ENCODE data around the gene FBXL17. TPM values are rescaled to one million over a fixed set of nuclear protein-coding genes. Genes with fewer than 3 reads are reported as not detected.

The FBXL17 gene
- polyA plus RNA-seq, 6 donors from 2014 or later: 7.6 to 13.6 (median 8.8) TPM

DNA sequence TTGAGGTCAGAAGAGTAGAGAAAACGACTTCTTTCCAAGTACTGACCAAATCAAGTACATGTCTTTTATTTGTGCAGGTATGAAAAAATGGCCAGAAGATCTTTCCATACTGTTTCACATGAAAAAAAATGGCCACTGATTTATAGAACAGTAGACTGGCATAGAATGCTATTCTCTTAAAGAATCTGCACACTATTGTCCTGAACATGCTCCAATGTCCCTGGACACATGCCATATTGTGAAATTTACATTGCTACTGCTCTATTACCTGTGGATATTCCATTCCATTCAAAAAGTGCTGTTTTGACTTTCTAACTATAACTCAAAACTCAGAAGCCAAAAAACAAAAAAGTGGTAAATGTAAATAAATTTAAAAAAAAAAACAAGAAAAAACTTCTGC is 60.6 kb downstream of the FBXL17 start:
- peaks cover 0 to 4% (median 0%) of the 10 kb centered on the region in 7 donors for H3K9me3 Mint-ChIP-seq
- no peak overlapping the region for H3K27ac Mint-ChIP-seq
- H3K4me1 Mint-ChIP-seq: no peaks in the 10 kb centered on the region
- ATAC-seq (ENCODE audit: low read depth in 2 of 2) (no peak), DNase-seq (no peak)
- peaks cover 26 to 28% of the 10 kb centered on the region in 2 donors for H3K36me3 Mint-ChIP-seq
- no peaks in the 10 kb centered on the region for H3K27me3 Mint-ChIP-seq
- no peak overlapping the region for H3K4me3 Mint-ChIP-seq

DNA sequence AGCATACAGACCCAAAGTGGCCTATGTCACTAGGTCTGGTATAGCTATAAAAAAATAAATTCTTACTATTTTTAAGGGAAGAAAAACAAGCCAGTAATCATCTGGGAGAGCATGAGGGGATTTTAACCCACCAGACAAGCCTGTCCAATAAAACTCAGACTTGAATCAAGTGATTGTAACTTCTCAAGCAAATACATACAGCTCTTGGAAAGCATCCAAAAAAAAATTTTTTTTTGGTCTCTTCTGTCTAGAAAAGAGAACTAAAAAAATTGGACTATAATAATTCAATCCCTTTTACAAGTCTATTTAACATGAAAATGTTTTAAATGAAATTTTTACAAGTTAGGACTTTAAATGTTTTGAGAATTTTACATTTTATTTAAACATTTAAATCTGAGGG is 61.7 kb downstream of the FBXL17 start:
- Mint-ChIP-seq H3K9me3 (no peaks in the 10 kb centered on the region), H3K4me1 (no peaks in the 10 kb centered on the region), H3K27ac (no peak overlapping the region), H3K4me3 (no peak overlapping the region), H3K36me3 (peaks cover 15 to 18% of the 10 kb centered on the region in 2 donors), H3K27me3 (no peaks in the 10 kb centered on the region)
- no peak for DNase-seq
- no peak for ATAC-seq (ENCODE audit: low read depth in 2 of 2)

DNA sequence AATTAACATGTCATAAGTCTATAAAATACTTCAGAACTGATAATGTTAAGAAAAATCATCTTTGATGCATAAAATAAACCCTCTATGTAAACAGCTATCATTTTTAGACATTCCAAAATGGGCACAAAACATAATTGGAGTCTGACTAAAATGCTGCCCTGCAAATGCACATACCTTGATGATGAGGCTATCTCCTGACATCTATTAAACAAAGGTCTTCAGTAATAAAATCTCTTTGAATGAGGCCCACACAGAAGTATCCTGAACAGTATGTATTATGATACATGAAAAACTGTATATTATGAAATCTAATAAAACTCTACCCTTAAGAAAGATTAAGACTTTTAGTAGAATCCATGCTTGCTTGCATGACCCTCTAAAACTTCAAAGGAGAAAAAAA is 66.1 kb downstream of the FBXL17 start:
- DNase-seq (no peak), ATAC-seq (ENCODE audit: low read depth in 2 of 2) (no peak)
- Mint-ChIP-seq H3K27ac (no peak overlapping the region), H3K9me3 (no peaks in the 10 kb centered on the region), H3K27me3 (no peaks in the 10 kb centered on the region), H3K4me3 (no peak overlapping the region), H3K36me3 (no peaks in the 10 kb centered on the region), H3K4me1 (no peaks in the 10 kb centered on the region)

DNA sequence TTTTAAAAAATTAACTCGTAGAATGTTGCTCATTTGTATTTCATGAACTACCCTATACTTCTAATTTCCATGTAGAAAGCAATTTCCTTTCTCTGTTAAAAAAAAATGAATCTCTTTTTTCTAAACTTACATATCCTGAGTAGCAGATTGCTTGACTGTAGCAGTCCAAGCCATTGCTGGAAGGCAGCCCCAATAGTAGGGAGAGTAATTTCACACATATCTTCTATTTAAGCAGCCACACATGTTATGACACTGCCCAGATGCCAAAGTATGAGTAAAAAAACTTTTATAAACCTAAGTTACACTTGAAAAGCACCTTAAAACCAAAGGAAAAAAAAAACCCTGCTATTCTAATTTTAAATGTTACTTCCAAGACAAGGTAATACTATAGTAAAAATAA is 69.6 kb downstream of the FBXL17 start:
- Mint-ChIP-seq H3K27ac (peak overlapping the region in 1 of 6 donors; percentile 21), H3K9me3 (no peaks in the 10 kb centered on the region), H3K27me3 (no peaks in the 10 kb centered on the region), H3K36me3 (no peaks in the 10 kb centered on the region), H3K4me3 (no peak overlapping the region), H3K4me1 (no peaks in the 10 kb centered on the region)
- no peak for DNase-seq
- ATAC-seq (ENCODE audit: low read depth in 2 of 2): no peak

DNA sequence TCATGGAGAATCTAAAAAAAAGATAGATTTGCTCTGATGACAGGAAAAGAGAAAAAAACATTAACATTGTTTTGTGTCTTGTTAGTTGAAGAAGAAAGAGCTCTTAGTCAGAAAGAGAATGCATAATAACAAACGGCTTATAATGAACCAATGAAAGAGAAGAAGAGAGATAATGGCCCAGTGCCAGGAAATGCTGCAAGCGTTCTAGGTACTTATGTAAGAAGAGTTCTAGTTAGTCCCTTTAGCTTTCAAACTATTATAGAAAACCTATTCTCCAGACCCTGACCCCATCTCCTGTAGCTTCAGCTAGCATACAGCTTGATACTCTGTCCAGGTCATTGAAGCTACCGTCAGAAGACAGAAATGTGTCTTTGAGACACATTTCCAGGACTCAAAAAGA is 70.2 kb downstream of the FBXL17 start:
- no peak overlapping the region for H3K27ac Mint-ChIP-seq
- H3K27me3 Mint-ChIP-seq: no peaks in the 10 kb centered on the region
- no peaks in the 10 kb centered on the region for H3K9me3 Mint-ChIP-seq
- H3K4me3 Mint-ChIP-seq: no peak overlapping the region
- ATAC-seq (ENCODE audit: low read depth in 2 of 2) (no peak), DNase-seq (no peak)
- H3K4me1 Mint-ChIP-seq: no peaks in the 10 kb centered on the region
- no peaks in the 10 kb centered on the region for H3K36me3 Mint-ChIP-seq

DNA sequence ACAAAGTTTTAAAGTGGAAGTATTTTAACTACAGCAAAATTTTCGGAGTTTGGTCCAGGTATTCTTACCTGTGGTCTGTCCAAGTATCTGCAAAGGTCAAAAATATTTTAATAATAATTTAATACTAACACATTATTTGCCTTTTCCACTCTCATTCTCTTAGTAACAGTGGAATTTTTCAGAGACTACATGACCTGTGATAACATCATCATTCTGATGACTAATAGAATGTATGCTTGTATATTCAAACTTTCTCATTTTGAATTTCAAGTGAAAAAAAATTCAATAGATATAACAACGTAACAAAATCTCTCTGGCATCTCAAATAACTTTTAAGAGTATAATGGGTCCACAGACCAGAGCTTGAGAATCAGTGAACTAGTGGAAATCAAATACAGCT is 78.3 kb downstream of the FBXL17 start:
- Mint-ChIP-seq H3K27ac (peak overlapping the region in 1 of 6 donors; percentile 63), H3K4me3 (no peak overlapping the region), H3K4me1 (peaks cover 3 to 17% (median 14%) of the 10 kb centered on the region in 3 donors), H3K27me3 (no peaks in the 10 kb centered on the region), H3K9me3 (no peaks in the 10 kb centered on the region), H3K36me3 (no peaks in the 10 kb centered on the region)
- DNase-seq (no peak), ATAC-seq (ENCODE audit: low read depth in 2 of 2) (no peak)

DNA sequence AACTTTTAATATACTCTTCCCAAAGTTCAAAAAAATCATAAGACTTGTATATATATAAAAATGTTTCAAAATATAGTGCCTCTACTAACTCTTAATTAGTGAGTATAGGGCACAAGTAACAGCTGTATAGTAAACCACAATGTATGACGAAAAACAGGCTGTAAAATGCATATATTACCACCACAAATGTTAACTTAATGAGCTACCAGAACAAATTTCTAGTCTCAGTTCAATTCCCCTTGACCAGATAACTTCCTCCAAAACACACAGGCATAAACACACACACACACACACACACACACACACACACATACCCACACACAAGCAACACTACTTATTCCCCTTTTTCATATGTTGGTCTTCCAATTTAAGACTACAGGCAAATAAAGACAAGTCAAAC is 78.8 kb downstream of the FBXL17 start:
- Mint-ChIP-seq H3K9me3 (no peaks in the 10 kb centered on the region), H3K4me3 (no peak overlapping the region), H3K36me3 (no peaks in the 10 kb centered on the region), H3K4me1 (peaks cover 3 to 17% (median 14%) of the 10 kb centered on the region in 3 donors), H3K27ac (peak overlapping the region in 2 of 6 donors; percentile 55 to 63), H3K27me3 (no peaks in the 10 kb centered on the region)
- ATAC-seq (ENCODE audit: low read depth in 2 of 2) (no peak), DNase-seq (peak; percentile 6)

DNA sequence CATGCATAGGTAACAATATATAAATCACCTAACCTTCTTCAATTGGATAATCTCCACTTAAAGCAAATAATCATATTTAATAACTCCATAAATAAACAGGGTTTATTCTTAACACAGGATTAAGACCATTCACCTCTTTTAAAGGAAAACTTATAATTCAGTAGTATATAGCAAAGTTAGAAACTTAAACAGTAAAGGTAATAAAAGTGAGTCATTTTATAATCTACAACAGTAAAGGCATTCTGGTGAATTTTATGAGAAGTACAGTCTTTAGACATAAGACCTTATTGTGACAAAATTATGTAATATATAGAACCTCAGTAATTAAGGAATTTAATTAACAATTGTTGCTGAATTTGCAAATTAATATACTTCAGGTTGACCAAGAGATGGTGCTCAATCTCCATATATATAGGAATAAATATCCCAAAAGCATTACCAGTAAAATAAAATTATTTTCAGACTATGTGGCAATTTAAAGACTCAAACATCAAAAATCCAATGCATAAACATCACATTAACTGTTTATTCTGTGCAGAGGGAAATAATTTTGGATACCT is 84.8 kb downstream of the FBXL17 start:
- Mint-ChIP-seq H3K27me3 (no peaks in the 10 kb centered on the region), H3K4me3 (no peak overlapping the region), H3K36me3 (peaks cover 0 to under 1% of the 10 kb centered on the region in 2 donors), H3K27ac (no peak overlapping the region), H3K9me3 (no peaks in the 10 kb centered on the region), H3K4me1 (peaks cover 0 to 4% (median 0%) of the 10 kb centered on the region in 3 donors)
- DNase-seq (no peak), ATAC-seq (ENCODE audit: low read depth in 2 of 2) (no peak)

DNA sequence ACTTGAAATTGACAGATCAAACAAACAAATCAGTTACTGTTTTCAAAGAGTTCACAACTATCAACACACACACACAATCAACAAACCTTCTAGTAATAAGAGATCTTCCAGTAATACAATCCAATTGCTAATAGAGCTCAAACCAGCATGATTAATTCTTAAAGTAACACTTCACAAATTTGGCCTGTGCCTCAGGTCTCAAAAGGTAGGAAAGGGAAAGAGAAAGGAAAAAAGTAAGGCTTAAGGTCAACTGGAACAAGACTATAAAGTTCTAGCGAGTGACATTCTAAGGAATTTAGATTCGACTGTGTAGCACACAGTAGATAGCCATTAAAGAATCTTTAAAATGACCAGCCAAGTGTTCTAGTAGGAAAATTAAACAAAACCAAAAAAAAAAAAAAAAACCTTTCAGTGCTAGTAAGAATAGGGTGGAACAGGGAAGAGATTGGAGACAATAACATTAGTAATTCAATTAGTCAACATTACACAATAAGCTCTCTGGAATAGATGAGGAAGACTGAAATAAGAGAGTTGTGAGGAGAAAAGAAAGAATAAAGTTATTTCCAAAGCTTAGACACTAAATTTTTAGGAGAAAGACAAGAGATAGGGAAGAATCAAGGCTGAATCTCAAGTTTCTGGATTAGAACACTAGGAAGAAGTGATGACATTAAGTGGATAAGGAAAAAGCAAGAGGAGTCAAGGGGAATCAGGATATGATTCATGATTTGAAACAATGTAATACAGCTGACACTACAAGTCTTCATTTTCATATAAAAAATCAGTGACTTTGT is 86.1 kb downstream of the FBXL17 start:
- peaks cover 0 to 7% of the 10 kb centered on the region in 2 donors for H3K36me3 Mint-ChIP-seq
- DNase-seq: no peak
- peak overlapping the region in 1 of 6 donors; percentile 1 for H3K27ac Mint-ChIP-seq
- no peaks in the 10 kb centered on the region for H3K27me3 Mint-ChIP-seq
- peaks cover 0 to 8% (median 0%) of the 10 kb centered on the region in 3 donors for H3K4me1 Mint-ChIP-seq
- no peak for ATAC-seq (ENCODE audit: low read depth in 2 of 2)
- no peaks in the 10 kb centered on the region for H3K9me3 Mint-ChIP-seq
- no peak overlapping the region for H3K4me3 Mint-ChIP-seq

DNA sequence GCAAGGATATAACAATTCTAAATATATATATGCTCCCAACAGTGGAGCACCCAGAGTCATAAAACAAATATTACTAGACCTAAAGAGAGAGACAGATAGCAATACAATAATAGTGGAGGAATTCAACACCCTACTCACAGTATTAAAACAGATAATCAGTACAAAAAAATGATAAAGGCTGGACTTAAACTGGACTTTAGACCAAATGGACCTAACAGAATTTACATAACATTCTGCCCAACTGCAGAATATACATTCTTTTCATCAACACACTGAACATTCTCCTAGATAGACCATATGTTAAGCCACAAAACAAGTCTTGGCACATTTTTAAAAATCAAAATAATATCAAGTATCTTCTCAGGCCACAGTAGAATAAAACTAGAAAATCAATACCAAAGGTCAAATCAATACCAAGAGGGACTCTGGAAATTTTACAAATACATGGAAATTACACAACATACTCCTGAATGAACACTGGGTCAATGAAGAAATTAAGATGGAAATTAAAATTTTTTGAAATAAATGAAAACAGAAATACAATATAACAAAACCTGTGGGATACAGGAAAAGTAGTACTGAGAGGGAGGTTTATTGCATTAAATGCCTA is 100.8 kb downstream of the FBXL17 start:
- Mint-ChIP-seq H3K36me3 (peaks cover 41 to 50% of the 10 kb centered on the region in 2 donors), H3K4me3 (no peak overlapping the region), H3K27me3 (no peaks in the 10 kb centered on the region), H3K27ac (no peak overlapping the region), H3K9me3 (peaks cover 14 to 39% (median 31%) of the 10 kb centered on the region in 7 donors), H3K4me1 (peaks cover 25 to 41% (median 28%) of the 10 kb centered on the region in 3 donors)
- no peak for DNase-seq
- ATAC-seq (ENCODE audit: low read depth in 2 of 2): no peak

DNA sequence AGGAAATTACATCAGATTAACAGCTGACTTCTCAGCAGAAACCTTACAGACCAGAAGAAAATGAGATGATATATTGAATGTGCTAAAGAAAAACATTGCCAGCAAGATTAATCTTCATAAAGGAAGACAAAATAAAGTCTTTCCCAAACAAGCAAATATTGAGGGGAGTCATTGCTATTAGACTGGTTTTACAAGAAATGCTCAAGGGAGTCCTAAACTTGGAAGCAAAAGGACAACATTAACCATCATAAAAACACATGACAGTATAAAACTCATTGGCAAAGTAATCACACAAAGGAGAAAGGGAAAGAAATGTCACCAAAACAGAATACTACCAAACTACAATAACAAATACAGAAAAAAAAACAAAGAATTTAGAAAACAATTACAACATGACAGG is 101.7 kb downstream of the FBXL17 start:
- peaks cover 41 to 46% of the 10 kb centered on the region in 2 donors for H3K36me3 Mint-ChIP-seq
- H3K27me3 Mint-ChIP-seq: no peaks in the 10 kb centered on the region
- H3K4me3 Mint-ChIP-seq: no peak overlapping the region
- peak overlapping the region in 1 of 6 donors; percentile 43 for H3K27ac Mint-ChIP-seq
- H3K9me3 Mint-ChIP-seq: peaks cover 14 to 39% (median 30%) of the 10 kb centered on the region in 7 donors
- DNase-seq: no peak
- peaks cover 25 to 45% (median 25%) of the 10 kb centered on the region in 3 donors for H3K4me1 Mint-ChIP-seq
- ATAC-seq (ENCODE audit: low read depth in 2 of 2): no peak

DNA sequence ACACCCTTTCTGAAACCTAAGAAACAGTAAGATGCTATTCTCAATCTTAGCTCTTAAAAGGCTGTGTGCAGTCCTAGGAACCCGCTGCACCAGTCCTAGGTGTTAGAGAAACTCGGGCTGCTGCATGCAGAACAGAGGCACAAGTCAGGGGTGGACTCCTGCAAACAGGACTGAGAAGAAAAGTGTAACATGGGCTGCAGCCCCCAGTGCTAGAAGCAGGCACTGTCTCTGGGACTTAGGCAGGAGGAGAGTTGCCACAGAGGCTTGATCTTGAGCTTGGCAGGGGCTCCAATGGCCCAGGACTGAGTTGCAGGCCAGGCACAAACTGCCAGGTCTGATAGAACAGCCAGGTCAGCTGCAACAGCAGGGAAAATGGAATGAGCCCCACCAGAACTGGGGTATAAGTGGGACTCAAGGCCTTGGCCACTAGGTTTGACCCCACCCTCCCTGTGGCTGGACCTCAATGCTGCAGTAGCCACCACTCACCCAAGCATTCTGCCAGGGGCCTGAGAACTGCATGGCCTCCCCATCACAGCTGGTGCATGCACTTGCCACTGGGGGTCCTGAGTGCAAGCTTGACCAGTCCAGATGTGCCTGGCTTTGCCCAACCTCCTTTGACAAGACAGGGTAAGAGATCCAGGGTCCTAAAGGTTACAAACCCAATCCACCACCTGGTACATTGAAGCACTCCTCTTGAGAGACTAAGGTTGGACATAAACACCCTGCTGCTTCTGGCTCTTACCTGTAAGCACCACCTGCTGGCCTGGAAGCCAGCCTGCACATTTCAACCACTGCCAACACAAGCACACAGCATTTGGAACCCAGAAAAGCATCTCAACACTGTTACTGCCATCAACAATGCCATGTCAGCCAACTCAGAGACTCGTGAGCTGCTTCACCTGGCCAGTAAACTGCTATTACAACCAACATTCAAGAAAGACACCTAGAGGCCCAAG is 103.3 kb downstream of the FBXL17 start:
- Mint-ChIP-seq H3K36me3 (peaks cover 25 to 29% of the 10 kb centered on the region in 2 donors), H3K9me3 (peaks cover 9 to 24% (median 18%) of the 10 kb centered on the region in 7 donors), H3K27me3 (no peaks in the 10 kb centered on the region), H3K27ac (peak overlapping the region in 3 of 6 donors; percentile 59 to 69 (median 67)), H3K4me1 (peaks cover 25 to 49% (median 25%) of the 10 kb centered on the region in 3 donors), H3K4me3 (no peak overlapping the region)
- no peak for DNase-seq
- ATAC-seq (ENCODE audit: low read depth in 2 of 2): no peak

Data from naive B cell (primary cell).